ENCODE measurements around the gene EIPR1.

DNA sequence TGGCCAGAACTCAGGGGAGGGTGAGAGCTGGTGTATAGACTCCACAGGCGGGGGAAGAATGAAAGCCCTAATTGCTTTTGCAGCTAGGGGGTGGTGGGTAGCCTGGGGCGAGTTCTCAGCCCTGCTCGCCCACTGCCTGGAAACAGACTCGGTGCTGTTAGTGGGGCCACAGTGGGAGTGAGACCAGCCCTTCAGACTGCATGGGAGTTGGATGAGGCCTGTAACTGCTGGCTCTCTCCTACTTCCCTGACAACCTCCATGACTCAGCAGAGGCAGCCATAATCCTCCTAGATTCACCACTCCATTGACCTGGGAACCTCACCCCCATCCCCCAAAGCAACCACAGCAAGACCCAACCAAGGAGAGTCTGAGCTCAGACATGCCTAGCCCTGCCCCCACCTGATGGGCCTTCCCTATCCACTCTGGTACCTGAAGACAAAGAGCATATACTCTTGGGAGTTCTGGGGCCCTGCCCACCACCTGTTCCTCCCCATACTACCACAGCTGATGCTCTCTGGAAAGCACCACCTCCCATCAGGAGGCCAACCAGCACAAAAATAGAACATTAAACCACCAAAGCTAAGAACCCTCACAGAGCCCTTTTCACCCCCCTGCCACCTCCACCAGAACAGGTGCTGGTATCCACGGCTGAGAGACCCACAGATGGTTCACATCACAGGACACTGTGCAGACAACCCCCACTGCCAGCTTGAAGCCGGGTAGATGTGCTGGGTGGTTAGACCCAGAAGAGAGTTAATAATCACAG, 226.3 kb downstream of the EIPR1 start:
- TF ChIP-seq CTCF (IDR thresholded peaks at IDR 0.05; ENCODE audit: insufficient read depth, low read depth, low read length) (no peak), EZH2 (IDR thresholded peaks at IDR 0.05; ENCODE audit: insufficient read depth, low read length) (no peak)
